Measurements from ENCODE around the gene FAM237B.
"Not testable (repeated sequence)": the region's sequence is repeated elsewhere in the genome, so short reads cannot be mapped to it uniquely, and the experiment has no call there.

The FAM237B gene

DNA sequence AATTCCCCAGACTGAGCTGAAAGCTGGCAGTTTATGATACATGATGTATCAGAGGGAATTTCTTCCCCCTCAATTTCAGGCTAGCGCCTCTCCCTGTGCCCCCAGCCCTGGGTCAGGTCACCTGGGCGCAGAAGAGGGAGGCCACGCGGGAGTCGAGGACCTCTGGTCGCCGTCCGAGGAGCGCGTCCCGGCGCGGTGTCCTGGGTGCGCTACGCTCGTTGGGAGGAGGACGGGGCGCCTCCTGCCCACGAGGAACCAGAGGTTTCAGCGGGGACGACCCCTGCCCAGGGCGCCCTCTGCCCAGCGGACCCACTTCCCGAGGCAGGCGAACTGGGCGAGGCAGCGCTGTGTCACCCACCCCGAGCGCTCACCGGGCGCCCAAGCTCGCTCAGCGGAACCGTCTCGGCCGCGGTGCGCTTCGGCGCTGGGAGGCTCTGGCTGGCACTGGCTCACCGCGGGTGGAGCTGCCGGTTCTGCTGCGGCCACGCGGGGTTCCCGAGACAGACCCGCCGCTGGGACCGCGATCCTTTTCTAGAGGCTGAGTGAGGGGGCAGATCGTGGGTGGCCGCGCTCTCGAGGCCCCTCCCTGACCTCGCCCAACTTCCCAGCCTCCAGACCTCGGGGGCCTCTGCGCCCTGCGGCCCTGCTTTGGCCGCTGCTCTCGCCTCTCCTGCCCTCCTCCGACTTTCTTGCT is at the start of gene FAM237B:
Gene FAM237B (minus strand): TSS at position 504 of the 694 bp plus-strand sequence. CDS start 1,556 bp downstream, outside the sequence.
- no peak within 1 kb of the TSS for H3K4me3 ChIP-seq (ENCODE audit: low read length)
- no peaks in the 10 kb centered on the region for H3K9me3 ChIP-seq (ENCODE audit: control insufficient read depth, low read length)
- H3K36me3 ChIP-seq (ENCODE audit: control insufficient read depth, insufficient read depth, low read length), result no peaks in the 10 kb centered on the region
- H3K9ac ChIP-seq (ENCODE audit: low read length), result no peak within 1 kb of the TSS
- peaks cover 36% of the 10 kb centered on the region for H3K27me3 ChIP-seq (ENCODE audit: control insufficient read depth, insufficient read depth, low read length)
- peaks cover 9% of the 10 kb centered on the region for H3K4me1 ChIP-seq (ENCODE audit: control insufficient read depth, insufficient read depth, low read length)

DNA sequence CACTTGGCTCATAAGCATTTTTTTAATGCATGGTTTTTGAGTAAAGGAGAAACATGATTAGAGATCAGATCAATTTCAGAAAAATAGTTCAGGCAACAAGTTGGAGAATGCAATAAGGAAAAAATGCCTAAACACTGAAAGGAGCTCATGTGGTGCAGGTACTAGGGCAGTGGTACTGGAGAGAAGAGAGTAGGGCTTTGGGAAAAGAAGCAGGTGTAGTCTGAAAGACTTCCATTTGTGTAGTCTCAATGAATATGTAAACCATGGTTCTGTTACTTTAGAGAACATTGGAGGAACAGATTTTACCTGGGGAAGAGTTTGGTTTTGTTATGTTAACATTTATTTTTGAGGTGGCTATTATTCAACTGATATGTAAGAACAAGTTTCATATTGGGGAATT is 30.9 kb upstream of the FAM237B start:
- Histone ChIP-seq H3K36me3 (ENCODE audit: control insufficient read depth, insufficient read depth, low read length) (no peaks in the 10 kb centered on the region), H3K4me3 (ENCODE audit: low read length) (no peak overlapping the region), H3K4me1 (ENCODE audit: control insufficient read depth, insufficient read depth, low read length) (peaks cover 16% of the 10 kb centered on the region), H3K9ac (ENCODE audit: low read length) (no peak overlapping the region), H3K27me3 (ENCODE audit: control insufficient read depth, insufficient read depth, low read length) (no peaks in the 10 kb centered on the region), H3K9me3 (ENCODE audit: control insufficient read depth, low read length) (no peaks in the 10 kb centered on the region)

DNA sequence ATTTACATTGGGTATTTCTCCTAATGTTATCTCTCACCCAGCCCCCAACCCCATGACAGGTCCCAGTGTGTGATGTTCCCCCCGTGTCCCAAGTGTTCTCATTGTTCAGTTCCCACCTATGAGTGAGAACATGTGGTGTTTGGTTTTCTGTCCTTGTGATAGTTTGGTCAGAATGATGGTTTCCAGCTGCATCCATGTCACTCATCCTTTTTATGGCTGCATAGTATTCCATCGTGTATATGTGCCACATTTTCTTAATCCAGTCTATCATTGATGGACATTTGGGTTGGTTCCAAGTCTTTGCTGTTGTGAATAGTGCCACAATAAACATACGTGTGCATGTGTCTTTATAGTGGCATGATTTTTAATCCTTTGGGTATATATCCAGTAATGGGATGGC is 28.9 kb upstream of the FAM237B start:
- not testable (repeated sequence) for H3K9me3 ChIP-seq (ENCODE audit: control insufficient read depth, low read length); H3K9ac ChIP-seq (ENCODE audit: low read length); H3K36me3 ChIP-seq (ENCODE audit: control insufficient read depth, insufficient read depth, low read length); H3K4me3 ChIP-seq (ENCODE audit: low read length); H3K27me3 ChIP-seq (ENCODE audit: control insufficient read depth, insufficient read depth, low read length)
- H3K4me1 ChIP-seq (ENCODE audit: control insufficient read depth, insufficient read depth, low read length), result peaks cover 16% of the 10 kb centered on the region

DNA sequence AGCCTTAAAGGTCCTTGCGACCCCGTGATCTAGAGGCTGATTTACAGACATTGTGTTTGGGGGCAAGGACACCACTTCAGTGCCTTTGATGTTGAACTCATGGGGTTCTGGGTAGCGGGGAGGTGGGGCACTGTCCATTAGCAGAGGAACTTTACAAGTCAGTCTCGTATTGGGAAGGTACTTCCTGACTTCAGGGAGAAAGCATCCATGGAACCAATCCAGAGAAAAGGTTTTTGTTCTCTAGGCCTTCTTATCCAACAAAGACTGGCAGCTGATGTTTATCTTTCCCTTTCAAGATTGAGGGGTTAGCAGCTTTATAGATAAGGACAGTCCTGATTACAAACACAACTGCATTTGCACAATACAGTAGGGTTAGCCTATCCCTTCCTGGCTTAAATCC is 28.2 kb upstream of the FAM237B start:
- H3K4me1 ChIP-seq (ENCODE audit: control insufficient read depth, insufficient read depth, low read length), result peaks cover 16% of the 10 kb centered on the region
- H3K27me3 ChIP-seq (ENCODE audit: control insufficient read depth, insufficient read depth, low read length), result no peaks in the 10 kb centered on the region
- H3K36me3 ChIP-seq (ENCODE audit: control insufficient read depth, insufficient read depth, low read length), result no peaks in the 10 kb centered on the region
- no peaks in the 10 kb centered on the region for H3K9me3 ChIP-seq (ENCODE audit: control insufficient read depth, low read length)
- no peak overlapping the region for H3K4me3 ChIP-seq (ENCODE audit: low read length)
- no peak overlapping the region for H3K9ac ChIP-seq (ENCODE audit: low read length)

DNA sequence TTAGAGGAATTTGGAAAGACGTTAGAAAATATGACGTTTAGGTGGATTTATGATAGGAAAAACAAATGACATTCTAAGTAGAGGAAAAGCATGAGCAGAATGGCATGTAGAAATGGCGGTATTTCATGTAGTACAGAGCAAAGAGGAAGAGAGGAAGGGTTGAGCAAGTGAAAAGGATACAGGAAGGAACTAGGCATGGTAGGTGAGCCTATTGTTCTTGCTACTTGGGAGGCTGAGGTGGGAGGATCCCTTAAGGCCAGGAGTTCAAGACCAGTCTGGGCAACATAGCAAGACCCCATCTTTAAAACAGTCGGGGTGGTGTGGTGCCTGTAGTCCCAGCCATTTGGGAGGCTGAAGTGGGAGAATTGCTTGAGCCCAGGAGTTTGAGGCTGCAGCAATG is 26.7 kb upstream of the FAM237B start:
- H3K9me3 ChIP-seq (ENCODE audit: control insufficient read depth, low read length), result no peaks in the 10 kb centered on the region
- H3K9ac ChIP-seq (ENCODE audit: low read length), result peak overlapping the region; percentile 100
- peaks cover 16% of the 10 kb centered on the region for H3K4me1 ChIP-seq (ENCODE audit: control insufficient read depth, insufficient read depth, low read length)
- H3K27me3 ChIP-seq (ENCODE audit: control insufficient read depth, insufficient read depth, low read length), result no peaks in the 10 kb centered on the region
- H3K4me3 ChIP-seq (ENCODE audit: low read length), result no peak overlapping the region
- no peaks in the 10 kb centered on the region for H3K36me3 ChIP-seq (ENCODE audit: control insufficient read depth, insufficient read depth, low read length)

DNA sequence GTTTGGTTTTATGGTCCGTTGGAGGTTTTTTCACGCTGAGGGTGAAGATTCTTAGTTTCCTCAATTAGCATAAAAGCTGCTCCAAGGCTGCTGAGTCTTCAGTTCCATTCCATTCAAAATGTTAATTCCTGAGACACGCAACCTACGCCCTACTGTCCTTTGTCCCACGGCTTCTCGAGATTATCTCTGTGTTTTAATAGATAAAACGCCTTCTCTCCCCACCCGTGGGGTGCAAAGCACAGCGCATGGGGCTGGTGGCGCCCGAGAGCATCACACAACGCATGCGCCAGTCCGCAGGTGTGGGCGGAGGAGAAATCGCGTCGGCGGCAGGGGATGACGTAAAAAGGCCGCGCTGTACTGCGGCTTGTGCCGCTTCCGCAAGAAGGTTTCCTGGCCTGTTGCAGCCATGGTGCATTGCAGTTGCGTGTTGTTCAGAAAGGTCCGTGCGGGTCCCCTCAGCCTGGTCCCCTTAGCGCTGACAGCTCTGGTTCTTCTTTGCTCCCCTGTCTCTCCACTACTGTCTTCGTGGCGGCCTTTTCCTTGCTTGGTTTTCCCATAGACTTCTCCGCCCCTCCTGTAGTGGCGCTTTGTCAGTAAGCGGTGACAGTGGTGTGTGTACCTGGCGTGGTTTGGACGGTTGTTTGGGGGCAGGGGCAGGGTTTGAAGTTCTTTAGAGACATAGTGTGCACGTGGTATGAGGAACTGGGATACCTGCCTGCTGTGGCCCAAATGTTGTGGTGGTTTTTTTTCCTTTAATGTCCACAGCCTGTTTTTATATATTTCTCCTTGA is 25.4 kb upstream of the FAM237B start, which contains the start of gene GTPBP10:
Gene GTPBP10 (plus strand): TSS at position 381 of the 790 bp plus-strand sequence. CDS start 26 bp downstream, at position 407.
- Histone ChIP-seq H3K4me3 (ENCODE audit: low read length) (peak within 1 kb of the TSS; percentile 94), H3K36me3 (ENCODE audit: control insufficient read depth, insufficient read depth, low read length) (no peaks in the 10 kb centered on the region), H3K9ac (ENCODE audit: low read length) (peak within 1 kb of the TSS; percentile 100), H3K9me3 (ENCODE audit: control insufficient read depth, low read length) (no peaks in the 10 kb centered on the region), H3K4me1 (ENCODE audit: control insufficient read depth, insufficient read depth, low read length) (peaks cover 16% of the 10 kb centered on the region), H3K27me3 (ENCODE audit: control insufficient read depth, insufficient read depth, low read length) (no peaks in the 10 kb centered on the region)

DNA sequence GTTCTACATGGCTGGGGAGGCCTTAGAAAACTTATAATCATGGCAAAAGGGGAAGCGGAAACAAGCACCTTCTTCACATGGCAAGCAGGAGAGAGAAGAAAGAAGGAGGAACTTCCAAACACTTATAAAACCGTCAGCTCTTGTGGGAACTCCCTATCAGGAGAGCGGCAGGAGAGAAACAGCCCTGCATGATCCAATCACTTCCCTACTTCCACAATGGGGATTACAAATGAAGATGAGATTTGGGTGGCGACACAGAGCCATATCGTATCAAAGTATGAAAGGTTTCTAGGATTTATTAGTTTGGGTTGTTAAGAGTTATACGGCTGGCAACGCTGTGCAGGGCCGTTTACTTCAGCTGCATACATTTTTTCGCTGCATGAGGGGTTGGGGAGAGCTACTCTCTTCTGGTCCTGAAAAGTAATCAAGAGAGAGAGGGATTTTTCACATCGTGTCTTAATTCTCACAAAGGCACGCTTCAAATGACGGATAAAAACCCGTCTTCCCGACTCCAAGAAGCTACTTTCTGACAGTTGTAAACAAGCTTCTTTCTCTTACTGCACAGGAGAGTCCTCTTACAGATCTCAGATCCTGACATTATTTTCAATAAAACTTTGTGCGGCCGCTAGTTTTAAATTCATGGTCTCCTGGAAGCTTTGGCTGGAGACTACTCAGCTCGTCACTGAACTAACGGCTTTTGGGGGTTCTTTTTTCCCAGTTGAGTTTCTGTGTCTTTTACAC is 24.7 kb upstream of the FAM237B start:
- Histone ChIP-seq H3K9ac (ENCODE audit: low read length) (peak overlapping the region; percentile 100), H3K9me3 (ENCODE audit: control insufficient read depth, low read length) (no peaks in the 10 kb centered on the region), H3K27me3 (ENCODE audit: control insufficient read depth, insufficient read depth, low read length) (no peaks in the 10 kb centered on the region), H3K4me3 (ENCODE audit: low read length) (peak overlapping the region; percentile 94), H3K4me1 (ENCODE audit: control insufficient read depth, insufficient read depth, low read length) (peaks cover 16% of the 10 kb centered on the region), H3K36me3 (ENCODE audit: control insufficient read depth, insufficient read depth, low read length) (no peaks in the 10 kb centered on the region)

DNA sequence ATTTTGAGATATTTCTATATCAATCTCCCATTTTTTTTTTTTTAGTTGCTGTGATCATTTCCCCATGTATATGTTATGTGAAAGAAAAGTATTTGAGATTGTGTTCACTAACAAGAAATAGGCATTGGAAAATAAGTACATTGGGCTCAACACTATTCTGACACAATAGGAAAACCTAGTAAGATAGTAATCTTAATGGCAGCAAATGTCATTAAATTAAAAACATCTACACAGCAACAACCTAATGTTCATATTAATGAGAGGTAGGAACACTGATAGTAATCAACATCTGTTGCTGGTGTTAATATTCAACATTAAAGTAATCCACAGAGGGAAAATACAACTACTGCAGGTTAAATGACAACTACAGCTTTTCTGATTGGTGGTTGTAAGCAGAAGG is 23.9 kb upstream of the FAM237B start:
- Histone ChIP-seq H3K36me3 (ENCODE audit: control insufficient read depth, insufficient read depth, low read length) (no peaks in the 10 kb centered on the region), H3K27me3 (ENCODE audit: control insufficient read depth, insufficient read depth, low read length) (no peaks in the 10 kb centered on the region), H3K4me3 (ENCODE audit: low read length) (no peak overlapping the region), H3K9me3 (ENCODE audit: control insufficient read depth, low read length) (no peaks in the 10 kb centered on the region), H3K9ac (ENCODE audit: low read length) (no peak overlapping the region), H3K4me1 (ENCODE audit: control insufficient read depth, insufficient read depth, low read length) (peaks cover 16% of the 10 kb centered on the region)

DNA sequence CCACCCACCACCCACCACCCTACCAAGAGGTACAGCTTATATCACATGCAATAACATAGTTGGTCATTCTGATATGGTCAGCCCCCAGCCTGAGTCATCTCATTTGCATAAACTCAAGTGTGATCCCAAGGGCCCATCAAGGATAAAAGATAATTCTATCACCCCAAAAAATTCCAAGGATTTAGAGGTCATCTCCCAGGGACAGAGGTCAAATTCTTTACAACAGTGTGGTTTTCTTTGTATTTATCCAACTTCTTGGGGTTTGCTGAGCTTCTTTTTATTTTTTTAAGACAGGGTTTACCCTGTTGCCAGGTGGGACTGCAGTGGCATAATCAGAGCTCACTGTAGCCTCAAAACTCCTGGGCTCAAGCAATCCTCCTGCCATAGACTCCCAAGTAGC is 16.0 kb upstream of the FAM237B start:
- Histone ChIP-seq H3K4me1 (ENCODE audit: control insufficient read depth, insufficient read depth, low read length) (no peaks in the 10 kb centered on the region), H3K9me3 (ENCODE audit: control insufficient read depth, low read length) (no peaks in the 10 kb centered on the region), H3K27me3 (ENCODE audit: control insufficient read depth, insufficient read depth, low read length) (no peaks in the 10 kb centered on the region), H3K9ac (ENCODE audit: low read length) (no peak overlapping the region), H3K4me3 (ENCODE audit: low read length) (no peak overlapping the region), H3K36me3 (ENCODE audit: control insufficient read depth, insufficient read depth, low read length) (no peaks in the 10 kb centered on the region)

DNA sequence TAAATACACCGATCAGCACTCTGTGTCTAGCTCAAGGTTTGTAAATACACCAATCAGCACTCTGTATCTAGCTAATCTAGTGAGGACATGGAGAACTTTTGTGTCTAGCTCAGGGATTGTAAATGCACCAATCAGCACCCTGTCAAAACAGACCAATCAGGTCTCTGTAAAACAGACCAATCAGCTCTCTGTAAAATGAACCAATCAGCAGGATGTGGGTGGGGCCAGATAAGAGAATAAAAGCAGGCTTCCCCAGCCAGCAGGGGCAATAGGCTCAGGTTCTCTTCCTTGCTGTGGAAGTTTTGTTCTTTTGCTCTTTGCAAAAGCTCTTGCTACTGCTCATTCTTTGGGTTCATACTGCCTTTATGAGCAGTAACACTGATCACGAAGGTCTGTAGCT is 13.8 kb upstream of the FAM237B start:
- H3K36me3 ChIP-seq (ENCODE audit: control insufficient read depth, insufficient read depth, low read length); H3K27me3 ChIP-seq (ENCODE audit: control insufficient read depth, insufficient read depth, low read length); H3K9ac ChIP-seq (ENCODE audit: low read length); H3K4me1 ChIP-seq (ENCODE audit: control insufficient read depth, insufficient read depth, low read length); H3K4me3 ChIP-seq (ENCODE audit: low read length); H3K9me3 ChIP-seq (ENCODE audit: control insufficient read depth, low read length): not testable (repeated sequence)

DNA sequence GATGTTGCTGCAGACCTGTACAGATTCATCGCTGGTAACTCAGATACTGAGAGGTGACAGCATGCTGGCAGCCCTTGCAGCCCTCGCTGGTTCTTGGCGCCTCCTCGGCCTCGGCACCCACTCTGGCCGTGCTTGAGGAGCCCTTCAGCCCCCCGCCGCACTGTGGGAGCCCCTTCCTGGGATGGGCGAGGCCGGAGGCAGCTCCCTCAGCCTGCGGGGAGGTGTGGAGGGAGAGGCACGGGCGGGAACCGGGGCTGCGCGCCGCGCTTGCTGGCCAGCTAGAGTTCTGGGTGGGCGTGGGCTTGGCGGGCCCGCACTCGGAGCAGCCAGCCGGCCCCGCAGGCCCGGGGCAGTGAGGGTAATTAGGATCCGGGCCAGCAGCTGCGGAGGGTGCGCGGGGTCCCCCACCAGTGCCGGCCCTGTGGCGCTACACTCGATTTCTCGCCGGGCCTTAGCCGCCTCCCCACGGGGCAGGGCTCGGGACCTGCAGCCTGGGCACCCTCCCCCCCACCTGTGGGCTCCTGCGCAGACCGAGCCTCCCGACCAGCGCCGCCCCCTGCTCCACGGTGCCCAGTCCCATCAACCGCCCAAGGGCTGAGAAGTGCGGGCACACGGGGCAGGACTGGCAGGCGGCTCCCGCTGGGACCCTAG is 13.2 kb upstream of the FAM237B start:
- H3K36me3 ChIP-seq (ENCODE audit: control insufficient read depth, insufficient read depth, low read length), result no peaks in the 10 kb centered on the region
- H3K9me3 ChIP-seq (ENCODE audit: control insufficient read depth, low read length), result no peaks in the 10 kb centered on the region
- no peak overlapping the region for H3K9ac ChIP-seq (ENCODE audit: low read length)
- H3K4me3 ChIP-seq (ENCODE audit: low read length), result no peak overlapping the region
- no peaks in the 10 kb centered on the region for H3K4me1 ChIP-seq (ENCODE audit: control insufficient read depth, insufficient read depth, low read length)
- H3K27me3 ChIP-seq (ENCODE audit: control insufficient read depth, insufficient read depth, low read length), result no peaks in the 10 kb centered on the region
